Liver (tissue), 3 donors: ENCODE results near the gene GALNTL6.

Experiments used
- EGR1 ChIP-seq, 2 donors: IDR thresholded peaks; 2 replicates each; pipeline ENCODE4 v1.6.1; 2016 to 2018; ENCODE audit warnings: antibody characterized with exemption in 2 of 2, low read depth in 2 of 2
- FOXA1 ChIP-seq: IDR thresholded peaks from 2 replicates; pipeline ENCODE4 v1.6.1; 2016; ENCODE audit warnings: antibody characterized with exemption
- GABPA ChIP-seq, 2 donors: IDR thresholded peaks in 1 of 2; conservative IDR thresholded peaks in 1 of 2; 2 replicates each; pipeline ENCODE4 v1.6.1; 2016; ENCODE audit warnings: antibody characterized with exemption in 2 of 2, mild to moderate bottlenecking in 1 of 2, moderate library complexity in 1 of 2
- JUND ChIP-seq, 2 donors: IDR thresholded peaks; 2 replicates each; pipeline ENCODE4 v1.6.1; 2016; ENCODE audit warnings: antibody characterized with exemption in 2 of 2
- RAD21 ChIP-seq, 2 donors: IDR thresholded peaks; 2 replicates each; pipeline ENCODE4 v1.6.1; 2016; ENCODE audit warnings: antibody characterized with exemption in 2 of 2, mild to moderate bottlenecking in 2 of 2
- SP1 ChIP-seq: IDR thresholded peaks from 2 replicates; pipeline ENCODE4 v1.6.1; 2018; ENCODE audit warnings: antibody characterized with exemption, mild to moderate bottlenecking
- TAF1 ChIP-seq: conservative IDR thresholded peaks from 2 replicates; pipeline ENCODE4 v1.6.1; 2016; ENCODE audit warnings: antibody characterized with exemption, mild to moderate bottlenecking
- TF ChIP-seq, protein P1 (sequence below): IDR thresholded peaks from 2 replicates; pipeline ENCODE4 v1.6.1; 2016; ENCODE audit warnings: antibody characterized with exemption
- TF ChIP-seq, protein P2 (sequence below): fragments of 150-350 bp; IDR thresholded peaks from 2 replicates; pipeline ENCODE4 v1.5.1; 2017; ENCODE audit warnings: improper control_type of control experiment, low read depth, low read length; ENCODE audit not compliant: missing input control
- TF ChIP-seq, protein P3 (sequence below): IDR thresholded peaks from 2 replicates; pipeline ENCODE4 v1.6.1; 2016; ENCODE audit warnings: antibody characterized with exemption, mild to moderate bottlenecking
- TF ChIP-seq, protein P4 (sequence below): IDR thresholded peaks from 2 replicates; pipeline ENCODE4 v1.6.1; 2016; ENCODE audit warnings: antibody characterized with exemption
- donor health status: healthy.
- donor health status: healthy.

DNA sequence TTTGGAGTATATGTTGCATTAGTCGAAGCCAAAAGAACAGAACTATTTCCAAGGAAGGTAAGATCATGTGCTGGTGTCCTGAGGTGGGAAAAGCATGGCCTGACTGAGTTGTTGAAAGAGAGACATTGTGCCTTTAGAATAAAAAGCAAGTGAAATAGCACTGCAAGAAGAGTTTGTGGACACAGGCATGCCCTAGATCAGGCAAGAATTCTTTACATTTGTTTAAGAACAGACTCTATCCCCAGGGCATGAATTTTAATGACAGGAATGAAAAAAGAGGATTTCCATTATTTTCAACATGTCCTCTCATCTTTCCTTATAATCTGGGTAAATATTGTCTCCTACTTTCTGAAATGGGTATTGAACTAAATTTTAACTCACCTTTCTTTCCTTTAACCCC, 839.2 kb downstream of the GALNTL6 start:
- no peak for TF ChIP-seq JUND (IDR thresholded peaks at IDR 0.05)
- no peak for TF ChIP-seq TAF1
- TF ChIP-seq, protein P1, sequence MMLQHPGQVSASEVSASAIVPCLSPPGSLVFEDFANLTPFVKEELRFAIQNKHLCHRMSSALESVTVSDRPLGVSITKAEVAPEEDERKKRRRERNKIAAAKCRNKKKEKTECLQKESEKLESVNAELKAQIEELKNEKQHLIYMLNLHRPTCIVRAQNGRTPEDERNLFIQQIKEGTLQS, result no peak
- TF ChIP-seq GABPA (IDR thresholded peaks at IDR 0.05 in 1 of 2, conservative IDR thresholded peaks at IDR 0.05 in 1 of 2), result no peak
- TF ChIP-seq, protein P2, sequence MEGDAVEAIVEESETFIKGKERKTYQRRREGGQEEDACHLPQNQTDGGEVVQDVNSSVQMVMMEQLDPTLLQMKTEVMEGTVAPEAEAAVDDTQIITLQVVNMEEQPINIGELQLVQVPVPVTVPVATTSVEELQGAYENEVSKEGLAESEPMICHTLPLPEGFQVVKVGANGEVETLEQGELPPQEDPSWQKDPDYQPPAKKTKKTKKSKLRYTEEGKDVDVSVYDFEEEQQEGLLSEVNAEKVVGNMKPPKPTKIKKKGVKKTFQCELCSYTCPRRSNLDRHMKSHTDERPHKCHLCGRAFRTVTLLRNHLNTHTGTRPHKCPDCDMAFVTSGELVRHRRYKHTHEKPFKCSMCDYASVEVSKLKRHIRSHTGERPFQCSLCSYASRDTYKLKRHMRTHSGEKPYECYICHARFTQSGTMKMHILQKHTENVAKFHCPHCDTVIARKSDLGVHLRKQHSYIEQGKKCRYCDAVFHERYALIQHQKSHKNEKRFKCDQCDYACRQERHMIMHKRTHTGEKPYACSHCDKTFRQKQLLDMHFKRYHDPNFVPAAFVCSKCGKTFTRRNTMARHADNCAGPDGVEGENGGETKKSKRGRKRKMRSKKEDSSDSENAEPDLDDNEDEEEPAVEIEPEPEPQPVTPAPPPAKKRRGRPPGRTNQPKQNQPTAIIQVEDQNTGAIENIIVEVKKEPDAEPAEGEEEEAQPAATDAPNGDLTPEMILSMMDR, result no peak
- no peak for TF ChIP-seq SP1
- TF ChIP-seq EGR1 (IDR thresholded peaks at IDR 0.05; ENCODE audit: low read depth in 2 of 2), result no peak
- no peak for TF ChIP-seq FOXA1
- TF ChIP-seq, protein P3, sequence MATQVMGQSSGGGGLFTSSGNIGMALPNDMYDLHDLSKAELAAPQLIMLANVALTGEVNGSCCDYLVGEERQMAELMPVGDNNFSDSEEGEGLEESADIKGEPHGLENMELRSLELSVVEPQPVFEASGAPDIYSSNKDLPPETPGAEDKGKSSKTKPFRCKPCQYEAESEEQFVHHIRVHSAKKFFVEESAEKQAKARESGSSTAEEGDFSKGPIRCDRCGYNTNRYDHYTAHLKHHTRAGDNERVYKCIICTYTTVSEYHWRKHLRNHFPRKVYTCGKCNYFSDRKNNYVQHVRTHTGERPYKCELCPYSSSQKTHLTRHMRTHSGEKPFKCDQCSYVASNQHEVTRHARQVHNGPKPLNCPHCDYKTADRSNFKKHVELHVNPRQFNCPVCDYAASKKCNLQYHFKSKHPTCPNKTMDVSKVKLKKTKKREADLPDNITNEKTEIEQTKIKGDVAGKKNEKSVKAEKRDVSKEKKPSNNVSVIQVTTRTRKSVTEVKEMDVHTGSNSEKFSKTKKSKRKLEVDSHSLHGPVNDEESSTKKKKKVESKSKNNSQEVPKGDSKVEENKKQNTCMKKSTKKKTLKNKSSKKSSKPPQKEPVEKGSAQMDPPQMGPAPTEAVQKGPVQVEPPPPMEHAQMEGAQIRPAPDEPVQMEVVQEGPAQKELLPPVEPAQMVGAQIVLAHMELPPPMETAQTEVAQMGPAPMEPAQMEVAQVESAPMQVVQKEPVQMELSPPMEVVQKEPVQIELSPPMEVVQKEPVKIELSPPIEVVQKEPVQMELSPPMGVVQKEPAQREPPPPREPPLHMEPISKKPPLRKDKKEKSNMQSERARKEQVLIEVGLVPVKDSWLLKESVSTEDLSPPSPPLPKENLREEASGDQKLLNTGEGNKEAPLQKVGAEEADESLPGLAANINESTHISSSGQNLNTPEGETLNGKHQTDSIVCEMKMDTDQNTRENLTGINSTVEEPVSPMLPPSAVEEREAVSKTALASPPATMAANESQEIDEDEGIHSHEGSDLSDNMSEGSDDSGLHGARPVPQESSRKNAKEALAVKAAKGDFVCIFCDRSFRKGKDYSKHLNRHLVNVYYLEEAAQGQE, result no peak
- TF ChIP-seq, protein P4, sequence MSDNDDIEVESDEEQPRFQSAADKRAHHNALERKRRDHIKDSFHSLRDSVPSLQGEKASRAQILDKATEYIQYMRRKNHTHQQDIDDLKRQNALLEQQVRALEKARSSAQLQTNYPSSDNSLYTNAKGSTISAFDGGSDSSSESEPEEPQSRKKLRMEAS, result no peak
- TF ChIP-seq RAD21 (IDR thresholded peaks at IDR 0.05), result no peak
